GM18507 (cell line): ENCODE measurements around the gene REV1.
"Not testable (repeated sequence)": the region's sequence is repeated elsewhere in the genome, so short reads cannot be mapped to it uniquely, and the experiment has no call there.

Experiments used
- DNase-seq: peaks from one replicate; pipeline ENCODE4 v3.0.0; 2011; ENCODE audit warnings: low read depth; ENCODE audit not compliant: insufficient read length; ENCODE audit errors: extremely low spot score
- FAIRE-seq: peaks from 2 replicates; lab custom pipeline; 2011; peaks lifted over from hg19 to GRCh38; lab: Jason Lieb, UNC

The REV1 gene

GRCh38 chr2:99488539-99489062, 1.2 kb downstream of the REV1 start:
- FAIRE-seq: peak; percentile 21
- no peak for DNase-seq

- no peak for FAIRE-seq
- no peak for DNase-seq
Observed at GRCh38 chr2:99487906-99488305, 1.9 kb downstream of the REV1 start.

- FAIRE-seq (no peak), DNase-seq (no peak)
Observed at GRCh38 chr2:99485824-99486223, 4.0 kb downstream of the REV1 start.

GRCh38 chr2:99485411-99485810, 4.4 kb downstream of the REV1 start:
- no peak for FAIRE-seq

GRCh38 chr2:99484205-99484604, 5.6 kb downstream of the REV1 start:
- no peak for FAIRE-seq
- DNase-seq: no peak

More at GRCh38 chr2:99485411-99485810, 4.4 kb downstream of the REV1 start:
- DNase-seq: no peak

GRCh38 chr2:99481941-99482340, 7.9 kb downstream of the REV1 start:
- DNase-seq (no peak), FAIRE-seq (no peak)

- FAIRE-seq (no peak), DNase-seq (no peak)
Observed at GRCh38 chr2:99481527-99481926, 8.3 kb downstream of the REV1 start.

- FAIRE-seq: no peak
- DNase-seq: no peak
Observed at GRCh38 chr2:99480390-99480789, 9.4 kb downstream of the REV1 start.

GRCh38 chr2:99478632-99479031, 11.2 kb downstream of the REV1 start:
- DNase-seq (no peak), FAIRE-seq (no peak)

- DNase-seq (no peak), FAIRE-seq (no peak)
Observed at GRCh38 chr2:99477054-99477453, 12.8 kb downstream of the REV1 start.

GRCh38 chr2:99476629-99477028, 13.2 kb downstream of the REV1 start:
- FAIRE-seq: no peak
- DNase-seq: no peak

GRCh38 chr2:99475095-99475494, 14.7 kb downstream of the REV1 start:
- not testable (repeated sequence) for FAIRE-seq, DNase-seq

- DNase-seq: no peak
- no peak for FAIRE-seq
Observed at GRCh38 chr2:99473518-99474083, 16.2 kb downstream of the REV1 start.

- no peak for DNase-seq
- FAIRE-seq: no peak
Observed at GRCh38 chr2:99472600-99472960, 17.2 kb downstream of the REV1 start.

- no peak for FAIRE-seq
Observed at GRCh38 chr2:99471654-99472599, 17.9 kb downstream of the REV1 start.

GRCh38 chr2:99470957-99471356, 18.9 kb downstream of the REV1 start:
- FAIRE-seq: no peak

More at GRCh38 chr2:99471654-99472599, 17.9 kb downstream of the REV1 start:
- no peak for DNase-seq

GRCh38 chr2:99470459-99470858, 19.4 kb downstream of the REV1 start:
- DNase-seq, FAIRE-seq: not testable (repeated sequence)

More at GRCh38 chr2:99470957-99471356, 18.9 kb downstream of the REV1 start:
- no peak for DNase-seq

- FAIRE-seq: no peak
- DNase-seq: no peak
Observed at GRCh38 chr2:99469394-99469793, 20.4 kb downstream of the REV1 start.

GRCh38 chr2:99468155-99468554, 21.7 kb downstream of the REV1 start:
- DNase-seq (no peak), FAIRE-seq (no peak)

- no peak for DNase-seq
- FAIRE-seq: no peak
Observed at GRCh38 chr2:99467390-99467789, 22.4 kb downstream of the REV1 start.
